ENCODE measurements around the gene PARP12. TPM values are rescaled to one million over a fixed set of nuclear protein-coding genes. Genes with fewer than 3 reads are reported as not detected.

PARP12 gene
- total RNA-seq, 2 donors from 2014 or later, result 7.5 to 8.5 TPM

DNA sequence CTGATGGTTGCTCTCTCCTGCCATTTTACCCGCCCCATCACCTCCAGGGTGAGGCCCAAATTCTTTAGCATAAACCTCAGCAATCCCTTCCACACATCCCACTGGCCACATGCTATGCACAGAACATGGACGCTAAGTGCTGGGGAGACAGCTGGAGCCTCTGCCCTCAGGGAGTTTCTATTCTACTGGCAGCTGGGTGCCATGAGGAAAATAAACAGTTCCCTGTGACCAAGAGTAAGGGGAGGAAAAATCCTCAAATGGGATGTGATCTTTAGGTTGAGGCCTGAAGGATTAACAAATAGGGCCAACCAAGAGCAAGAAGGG lies 1.2 kb downstream of the PARP12 start:
- Histone ChIP-seq H3K27me3 (no peaks in the 10 kb centered on the region), H3K4me3 (peak overlapping the region in 1 of 2 donors; percentile 72), H3K36me3 (no peaks in the 10 kb centered on the region), H3K9me3 (peaks cover 0 to 9% of the 10 kb centered on the region in 2 donors), H3K27ac (peak overlapping the region; percentile 87 to 89), H3K4me1 (peaks cover 0 to 35% of the 10 kb centered on the region in 2 donors)
- DNase-seq (ENCODE audit: low spot score), result no peak
- TF ChIP-seq, protein P1, sequence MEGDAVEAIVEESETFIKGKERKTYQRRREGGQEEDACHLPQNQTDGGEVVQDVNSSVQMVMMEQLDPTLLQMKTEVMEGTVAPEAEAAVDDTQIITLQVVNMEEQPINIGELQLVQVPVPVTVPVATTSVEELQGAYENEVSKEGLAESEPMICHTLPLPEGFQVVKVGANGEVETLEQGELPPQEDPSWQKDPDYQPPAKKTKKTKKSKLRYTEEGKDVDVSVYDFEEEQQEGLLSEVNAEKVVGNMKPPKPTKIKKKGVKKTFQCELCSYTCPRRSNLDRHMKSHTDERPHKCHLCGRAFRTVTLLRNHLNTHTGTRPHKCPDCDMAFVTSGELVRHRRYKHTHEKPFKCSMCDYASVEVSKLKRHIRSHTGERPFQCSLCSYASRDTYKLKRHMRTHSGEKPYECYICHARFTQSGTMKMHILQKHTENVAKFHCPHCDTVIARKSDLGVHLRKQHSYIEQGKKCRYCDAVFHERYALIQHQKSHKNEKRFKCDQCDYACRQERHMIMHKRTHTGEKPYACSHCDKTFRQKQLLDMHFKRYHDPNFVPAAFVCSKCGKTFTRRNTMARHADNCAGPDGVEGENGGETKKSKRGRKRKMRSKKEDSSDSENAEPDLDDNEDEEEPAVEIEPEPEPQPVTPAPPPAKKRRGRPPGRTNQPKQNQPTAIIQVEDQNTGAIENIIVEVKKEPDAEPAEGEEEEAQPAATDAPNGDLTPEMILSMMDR (IDR thresholded peaks at IDR 0.05), result no peak

DNA sequence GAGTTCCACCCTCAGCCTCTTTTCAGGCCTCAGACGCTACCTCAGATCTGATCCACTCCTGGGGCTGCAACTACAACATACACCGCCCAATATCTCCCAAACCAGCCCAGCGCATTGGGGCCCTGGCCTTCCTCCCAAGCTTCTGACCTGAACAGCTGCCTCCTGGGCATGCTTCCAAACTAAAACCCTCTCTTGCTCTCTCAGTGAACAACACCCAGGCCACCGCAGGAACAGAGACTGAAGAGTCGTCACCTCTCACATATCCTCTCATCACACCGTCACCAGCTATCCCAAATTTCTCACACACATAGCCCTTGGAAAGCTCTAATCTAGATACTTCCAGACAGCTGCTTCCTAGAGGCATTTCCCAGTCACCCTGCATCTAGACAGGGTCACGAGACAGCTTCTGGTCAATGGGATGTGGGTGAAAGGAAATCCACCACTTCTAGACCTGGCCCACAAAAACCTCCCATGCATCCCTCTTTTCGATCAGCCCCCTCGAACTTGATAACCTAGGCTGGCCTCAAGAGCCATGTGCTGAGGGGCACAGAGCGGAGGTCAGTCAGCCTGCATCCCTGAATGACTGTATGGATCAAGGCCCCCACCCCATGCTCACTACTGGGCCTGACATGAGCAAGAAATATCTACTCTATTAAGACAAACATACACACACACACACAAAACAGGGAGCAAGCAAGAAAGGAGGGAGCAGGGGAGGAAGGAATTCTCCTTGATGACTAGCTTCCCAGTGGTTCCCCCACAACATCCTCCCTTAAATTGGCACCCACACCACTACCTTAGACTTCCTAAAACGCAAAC lies 1.8 kb downstream of the PARP12 start:
- Histone ChIP-seq H3K27ac (peak overlapping the region; percentile 87 to 89), H3K36me3 (no peaks in the 10 kb centered on the region), H3K4me1 (peaks cover 0 to 35% of the 10 kb centered on the region in 2 donors), H3K9me3 (peaks cover 0 to 4% of the 10 kb centered on the region in 2 donors), H3K4me3 (peak overlapping the region in 1 of 2 donors; percentile 72), H3K27me3 (no peaks in the 10 kb centered on the region)
- DNase-seq (ENCODE audit: low spot score), result peak; percentile 77
- TF ChIP-seq, protein P1 (IDR thresholded peaks at IDR 0.05), result no peak

DNA sequence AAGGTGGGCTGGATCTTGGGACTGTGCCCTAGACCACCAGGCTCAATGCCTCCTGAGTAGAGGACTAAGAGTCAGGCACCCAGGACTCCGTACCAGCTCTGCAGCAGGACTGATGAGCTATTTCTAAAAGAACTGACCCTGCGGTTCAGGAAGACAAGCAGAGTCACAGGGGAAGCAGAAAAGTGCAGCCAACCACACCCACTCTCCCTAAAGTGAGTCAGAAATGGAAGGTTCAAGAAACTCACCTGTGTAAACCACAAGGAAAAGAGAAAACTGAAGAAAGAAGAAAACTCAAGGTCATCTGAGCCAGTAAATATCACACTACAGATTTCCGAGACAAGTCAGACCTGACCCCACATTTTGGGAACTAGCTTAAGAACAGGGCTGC lies 2.5 kb downstream of the PARP12 start:
- H3K27ac ChIP-seq, result peak overlapping the region; percentile 87 to 89
- no peak overlapping the region for H3K4me3 ChIP-seq
- H3K36me3 ChIP-seq, result no peaks in the 10 kb centered on the region
- DNase-seq (ENCODE audit: low spot score), result no peak
- H3K4me1 ChIP-seq, result peaks cover 0 to 35% of the 10 kb centered on the region in 2 donors
- no peaks in the 10 kb centered on the region for H3K9me3 ChIP-seq
- TF ChIP-seq, protein P1 (IDR thresholded peaks at IDR 0.05), result no peak
- no peaks in the 10 kb centered on the region for H3K27me3 ChIP-seq

DNA sequence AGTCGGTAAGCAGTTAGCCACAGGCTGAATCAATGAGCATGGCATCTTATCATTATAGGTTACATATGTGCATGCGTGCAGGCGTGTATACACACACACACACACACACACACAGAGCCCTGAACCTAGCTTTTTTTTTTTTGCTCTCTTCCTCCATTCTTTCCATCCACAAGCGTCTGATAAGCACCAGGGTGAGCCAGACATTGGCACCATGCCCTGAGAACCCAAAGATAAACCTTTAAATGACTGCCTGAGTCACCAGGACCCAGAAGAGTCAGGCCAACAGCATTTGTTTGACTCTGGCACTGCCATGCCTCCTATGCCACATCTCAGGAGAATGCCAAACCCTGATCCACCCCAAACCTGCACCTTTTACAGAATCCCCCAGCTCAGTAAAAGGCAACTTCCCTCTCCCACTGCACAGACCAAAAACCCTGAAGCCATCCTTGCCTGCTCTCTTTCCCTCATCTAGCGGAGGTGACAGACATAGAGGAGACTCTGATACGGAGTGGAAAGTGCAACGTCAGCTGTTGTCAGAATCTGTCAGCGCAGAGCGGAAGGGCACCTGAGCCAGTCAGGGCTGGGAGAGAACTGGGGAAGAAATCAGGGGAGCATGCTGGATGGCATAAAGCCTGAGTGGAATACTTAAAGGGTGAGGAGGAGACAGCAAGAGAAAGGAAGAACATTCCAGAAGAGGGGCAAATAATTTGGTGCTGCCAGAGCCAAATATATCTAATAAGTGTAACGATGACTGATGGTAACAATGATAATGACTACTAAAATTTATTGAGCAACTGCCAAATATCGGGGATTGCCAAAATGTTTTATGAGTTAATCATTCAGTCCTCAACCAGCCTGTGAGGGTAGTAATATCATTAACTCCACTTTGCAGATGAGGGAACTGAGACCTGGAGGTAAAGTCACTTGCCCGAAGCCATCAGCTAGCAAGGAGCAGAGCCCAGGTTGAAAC lies 3.2 kb downstream of the PARP12 start:
- Histone ChIP-seq H3K4me1 (peaks cover 0 to 35% of the 10 kb centered on the region in 2 donors), H3K36me3 (no peaks in the 10 kb centered on the region), H3K4me3 (no peak overlapping the region), H3K27me3 (no peaks in the 10 kb centered on the region), H3K27ac (peak overlapping the region; percentile 87 to 89), H3K9me3 (no peaks in the 10 kb centered on the region)
- peak; percentile 76 for DNase-seq (ENCODE audit: low spot score)
- TF ChIP-seq, protein P1 (IDR thresholded peaks at IDR 0.05), result no peak

DNA sequence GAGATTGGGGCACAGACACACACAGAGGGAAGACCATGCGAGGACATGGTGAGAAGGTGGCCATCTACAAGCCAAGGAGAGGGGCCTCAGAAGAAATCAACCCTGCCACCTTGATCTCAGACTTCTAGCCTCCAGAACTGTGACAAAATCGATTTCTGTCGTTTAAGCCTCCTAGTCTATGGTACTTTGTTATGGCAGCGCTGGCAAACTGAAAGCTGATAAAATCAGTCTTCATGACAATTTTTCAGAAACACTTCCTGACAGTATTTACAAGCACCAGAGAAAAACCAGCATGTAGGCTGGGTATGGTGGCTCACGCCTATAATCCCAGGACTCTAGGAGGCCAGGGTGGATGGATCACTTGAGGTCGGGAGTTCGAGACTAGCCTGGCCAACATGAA lies 4.2 kb downstream of the PARP12 start:
- Histone ChIP-seq H3K27me3 (no peaks in the 10 kb centered on the region), H3K4me3 (no peak overlapping the region), H3K9me3 (no peaks in the 10 kb centered on the region), H3K36me3 (no peaks in the 10 kb centered on the region), H3K27ac (no peak overlapping the region), H3K4me1 (peaks cover 0 to 41% of the 10 kb centered on the region in 2 donors)
- TF ChIP-seq, protein P1 (IDR thresholded peaks at IDR 0.05), result no peak
- DNase-seq (ENCODE audit: low spot score), result peak; percentile 52

Measured in right atrium auricular region (tissue), 2 donors.